T-cell (primary cell): ENCODE results near the gene GLCCI1. TPM values are rescaled to one million over a fixed set of nuclear protein-coding genes. Genes with fewer than 3 reads are reported as not detected.
A peak's percentile ranks its signal among the peaks of the same experiment; 100 is the strongest.

Experiments used
- ATAC-seq, 4 experiments: fragments of 200-7000 bp in 3 of 4; fragments of 150-1000 bp in 1 of 4; cut with Tn5 transposase; replicated peaks in 1 of 4; 1 replicate in 3 of 4; 2 replicates in 1 of 4; pipeline ENCODE4 v1.10.0; 2021; ENCODE audit warnings: moderate library complexity in 3 of 4, mild to moderate bottlenecking in 2 of 4, moderate number of reproducible peaks in 1 of 4
- CTCF ChIA-PET, 2 donors: fragments of 300-600 bp; sonication (Branson Sonifier 250); formaldehyde crosslinking; loops; one replicate each; lab custom pipeline; 2022; ENCODE audit warnings: antibody characterized with exemption in 2 of 2; lab: Charles Lee
- POLR2A ChIA-PET, 2 donors: fragments of 300-600 bp; sonication (Branson Sonifier 250); formaldehyde crosslinking; loops; one replicate each; lab custom pipeline; 2022; ENCODE audit warnings: antibody characterized with exemption in 2 of 2; lab: Charles Lee
- DNase-seq, 35 experiments: peaks; one replicate each; pipeline versions ENCODE4 v3.0.0 to v3.0.0-alpha.2; 2013 to 2023
- H3K27ac ChIP-seq: one replicate; pipeline ENCODE4 v1.5.1; 2013; ENCODE audit warnings: low read length
- H3K27me3 ChIP-seq, 2 experiments: replicated peaks in 1 of 2; 1 replicate in 1 of 2; 2 replicates in 1 of 2; pipeline versions ENCODE4 v1.6.1 to v1.7.0; 2013; ENCODE audit warnings: low read length in 1 of 2, mixed read lengths in 1 of 2; ENCODE audit not compliant: control insufficient read depth in 2 of 2, insufficient read depth in 2 of 2; ENCODE audit errors: extremely low read depth in 1 of 2
- H3K36me3 ChIP-seq, 2 donors: 1 replicate in 1 of 2; 2 replicates in 1 of 2; pipeline versions ENCODE4 v1.6.1 to v1.7.0; 2013; ENCODE audit warnings: low read length in 1 of 2; ENCODE audit not compliant: control insufficient read depth in 2 of 2, insufficient read depth in 1 of 2; ENCODE audit errors: extremely low read depth in 1 of 2
- H3K4me1 ChIP-seq, 2 experiments: 1 replicate in 1 of 2; 2 replicates in 1 of 2; pipeline versions ENCODE4 v1.6.1 to v1.7.0; 2013; ENCODE audit warnings: low read length in 2 of 2, mixed read lengths in 1 of 2; ENCODE audit not compliant: insufficient read depth in 2 of 2, control insufficient read depth in 1 of 2; ENCODE audit errors: extremely low read depth in 1 of 2
- H3K4me3 ChIP-seq, 2 donors: 1 replicate in 1 of 2; 2 replicates in 1 of 2; pipeline versions ENCODE4 v1.5.1 to v1.7.0; 2013; ENCODE audit warnings: mild to moderate bottlenecking in 2 of 2, low read length in 1 of 2, moderate library complexity in 1 of 2; ENCODE audit not compliant: control insufficient read depth in 1 of 2; ENCODE audit errors: extremely low read depth in 1 of 2
- H3K9me3 ChIP-seq: 2 replicates; pipeline ENCODE4 v1.7.0; 2013
- H3K27ac Mint-ChIP-seq, 2 donors: one replicate each; pipeline ENCODE4 v1.8.0; 2020 to 2021; ENCODE audit warnings: mild to moderate bottlenecking in 2 of 2, mixed read lengths in 2 of 2
- H3K27me3 Mint-ChIP-seq, 2 donors: one replicate each; pipeline ENCODE4 v1.8.0; 2021 to 2022; ENCODE audit warnings: mixed read lengths in 2 of 2
- H3K36me3 Mint-ChIP-seq: one replicate; pipeline ENCODE4 v1.8.0; 2021; ENCODE audit warnings: mixed read lengths
- H3K4me1 Mint-ChIP-seq, 3 donors: one replicate each; pipeline ENCODE4 v1.8.0; 2020 to 2022; ENCODE audit warnings: mixed read lengths in 3 of 3, mild to moderate bottlenecking in 1 of 3
- H3K4me3 Mint-ChIP-seq, 3 donors: one replicate each; pipeline ENCODE4 v1.8.0; 2020 to 2022; ENCODE audit warnings: mild to moderate bottlenecking in 3 of 3, mixed read lengths in 3 of 3, moderate library complexity in 3 of 3
- H3K9me3 Mint-ChIP-seq, 3 donors: one replicate each; pipeline ENCODE4 v1.8.0; 2020 to 2022; ENCODE audit warnings: mixed read lengths in 3 of 3
- WGBS: methylation state at CpG from one replicate; pipeline ENCODE4 v1.1.5; 2013; ENCODE audit warnings: missing lambda C conversion rate; ENCODE audit not compliant: insufficient coverage; 5-methylcytosine and 5-hydroxymethylcytosine counted together
- total RNA-seq, 35 experiments: library from RNA in 6 of 35; stranded (reverse) in 6 of 35; fragments of 120-200 nt in 1 of 35; gene quantifications; one replicate each; pipeline versions ENCODE4 v1.2.1 to v1.2.4 and lab custom pipeline; 2013 to 2026

Gene GLCCI1
- total RNA-seq, 5 donors from 2014 or later (not counting 1 experiment from before 2014, with no cell fraction given) = 30.6 to 51.5 (median 38.0) TPM

DNA sequence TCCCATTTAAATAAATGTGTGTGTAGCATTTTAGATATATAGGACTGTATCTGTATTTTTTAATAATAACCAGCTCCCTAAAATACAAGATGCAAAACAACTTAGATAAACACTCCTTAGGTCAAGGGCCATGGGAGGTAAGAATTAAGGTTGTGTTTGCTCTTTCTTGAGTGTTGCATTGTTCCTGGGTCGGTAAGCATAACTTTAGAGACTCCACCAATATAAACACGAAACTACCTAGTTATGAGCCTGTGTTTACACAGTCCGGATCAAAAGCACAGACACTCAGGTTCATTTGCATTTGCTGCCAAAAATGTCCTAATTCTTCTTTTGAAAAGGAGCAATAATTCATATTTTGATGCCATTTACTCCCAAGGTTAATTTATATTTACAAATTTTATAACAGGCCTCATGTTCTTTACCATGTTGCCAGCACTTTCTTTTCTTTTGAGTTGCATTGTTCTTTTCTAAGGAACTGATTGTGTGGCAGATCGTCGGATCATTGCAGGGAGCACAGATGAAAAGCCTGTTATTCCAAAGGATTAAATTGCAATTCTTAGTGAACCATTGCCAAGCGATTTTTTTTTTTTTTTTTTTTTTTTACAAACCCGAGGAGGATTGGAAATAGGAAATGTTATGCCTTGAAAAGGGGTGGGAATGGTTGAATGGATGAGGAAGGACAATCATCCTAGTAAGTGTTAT lies 45.8 kb upstream of the GLCCI1 start:
- DNase-seq (no peak), ATAC-seq (no peak)
- H3K27me3 Mint-ChIP-seq = no peaks in the 10 kb centered on the region
- POLR2A ChIA-PET = no interaction called here
- no peak overlapping the region for H3K4me3 Mint-ChIP-seq
- no peak overlapping the region for H3K27ac Mint-ChIP-seq
- Histone ChIP-seq H3K27me3 (no peaks in the 10 kb centered on the region), H3K4me3 (no peak overlapping the region), H3K9me3 (no peaks in the 10 kb centered on the region), H3K27ac (no peak overlapping the region), H3K36me3 (no peaks in the 10 kb centered on the region), H3K4me1 (peaks cover 0 to 10% of the 10 kb centered on the region in 2 experiments)
- H3K4me1 Mint-ChIP-seq = peaks cover 30 to 45% (median 34%) of the 10 kb centered on the region in 3 donors
- CTCF ChIA-PET = interaction anchor here (0.5 to 0.6 kb wide), 2 partner anchors 14 to 30 kb away, joined by 3 read pairs; no protein-coding TSS in a partner anchor
- WGBS = 100% methylated on average over 1 of the region's 7 CpGs
- no peaks in the 10 kb centered on the region for H3K9me3 Mint-ChIP-seq
- H3K36me3 Mint-ChIP-seq = no peaks in the 10 kb centered on the region

DNA sequence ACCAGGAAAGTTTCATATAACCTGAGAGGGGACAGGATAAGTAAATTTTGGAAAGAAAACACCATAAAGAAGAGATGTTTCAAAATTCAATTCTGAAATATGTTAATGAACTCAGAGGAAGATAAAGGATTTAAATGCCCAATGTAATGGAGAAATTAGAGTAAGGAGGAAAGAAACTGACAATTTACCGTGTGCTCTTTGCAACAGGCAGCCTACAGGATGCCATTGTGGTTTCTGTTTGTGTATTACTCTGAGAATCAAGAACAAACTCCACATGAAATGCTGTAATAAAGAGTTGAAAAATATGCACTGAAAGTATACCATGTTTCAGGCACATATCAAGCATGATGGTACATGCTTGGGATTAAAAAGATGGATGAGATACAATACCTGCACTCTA lies 44.8 kb upstream of the GLCCI1 start:
- H3K9me3 ChIP-seq = no peaks in the 10 kb centered on the region
- no peaks in the 10 kb centered on the region for H3K36me3 ChIP-seq
- WGBS = 0% methylated on average over 1 of the region's 1 CpG
- peak in 1 of 35 experiments; percentile 23 for DNase-seq
- POLR2A ChIA-PET = no interaction called here
- Mint-ChIP-seq H3K27ac (peak overlapping the region; percentile 42 to 53), H3K4me3 (peak overlapping the region in 2 of 3 donors; percentile 8 to 9), H3K36me3 (no peaks in the 10 kb centered on the region), H3K9me3 (no peaks in the 10 kb centered on the region), H3K27me3 (no peaks in the 10 kb centered on the region), H3K4me1 (peaks cover 24 to 42% (median 34%) of the 10 kb centered on the region in 3 donors)
- CTCF ChIA-PET = no interaction called here
- peaks cover 0 to 10% of the 10 kb centered on the region in 2 experiments for H3K4me1 ChIP-seq
- H3K27me3 ChIP-seq = no peaks in the 10 kb centered on the region
- no peak overlapping the region for H3K4me3 ChIP-seq
- peak overlapping the region; percentile 11 for H3K27ac ChIP-seq
- peak in 1 of 4 experiments; percentile 62 for ATAC-seq

DNA sequence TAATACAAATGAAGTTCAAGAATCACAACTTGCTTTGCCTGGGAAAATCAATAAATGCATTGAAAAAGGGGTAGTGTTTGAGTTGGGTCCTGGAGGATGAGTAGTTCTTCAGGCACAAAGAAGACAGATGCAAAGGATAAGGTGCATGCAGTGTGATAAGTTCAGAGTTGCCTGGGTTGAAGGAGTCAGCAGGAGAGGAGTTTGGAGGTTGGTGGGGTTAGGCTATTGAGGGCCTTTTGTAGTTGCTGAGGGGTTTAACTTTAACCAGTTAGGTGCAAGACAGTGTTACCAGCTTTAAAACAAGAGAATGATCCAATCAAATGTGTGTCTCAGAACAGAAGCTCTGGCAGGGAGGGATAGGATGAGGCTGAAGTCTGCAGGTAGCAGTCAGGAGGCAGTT lies 44.3 kb upstream of the GLCCI1 start:
- Histone ChIP-seq H3K27me3 (no peaks in the 10 kb centered on the region), H3K36me3 (no peaks in the 10 kb centered on the region), H3K4me3 (no peak overlapping the region), H3K9me3 (no peaks in the 10 kb centered on the region), H3K27ac (no peak overlapping the region), H3K4me1 (peaks cover 0 to 10% of the 10 kb centered on the region in 2 experiments)
- ATAC-seq (peak in 1 of 4 experiments; percentile 44), DNase-seq (no peak)
- H3K9me3 Mint-ChIP-seq = no peaks in the 10 kb centered on the region
- no peaks in the 10 kb centered on the region for H3K36me3 Mint-ChIP-seq
- POLR2A ChIA-PET = no interaction called here
- H3K4me1 Mint-ChIP-seq = peaks cover 24 to 38% (median 34%) of the 10 kb centered on the region in 3 donors
- peak overlapping the region; percentile 42 to 53 for H3K27ac Mint-ChIP-seq
- CTCF ChIA-PET = interaction anchor here (0.7 to 0.8 kb wide), 2 partner anchors 65 to 265 kb away, joined by 3 read pairs; no protein-coding TSS in a partner anchor
- H3K4me3 Mint-ChIP-seq = peak overlapping the region in 1 of 3 donors; percentile 8
- no peaks in the 10 kb centered on the region for H3K27me3 Mint-ChIP-seq

DNA sequence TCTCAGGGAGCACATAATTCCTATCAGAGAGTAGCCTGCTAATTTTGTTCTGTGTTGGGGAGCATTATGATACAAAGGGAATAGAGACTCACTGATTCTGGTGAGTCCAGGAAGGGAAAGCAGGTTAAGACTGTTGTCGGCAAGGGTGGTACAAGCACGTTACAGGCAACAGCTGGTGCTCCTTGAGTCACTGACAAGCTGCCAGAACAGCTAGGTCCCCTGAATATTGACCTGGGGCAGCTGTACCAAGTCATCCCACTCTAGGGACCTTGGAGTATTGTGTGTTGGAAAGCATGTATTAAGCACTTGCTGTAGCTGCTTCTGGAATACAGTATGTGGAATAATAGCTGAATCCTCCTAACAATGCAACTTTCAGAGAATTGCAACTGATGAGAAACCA lies 37.0 kb upstream of the GLCCI1 start:
- no peaks in the 10 kb centered on the region for H3K36me3 ChIP-seq
- Mint-ChIP-seq H3K27ac (no peak overlapping the region), H3K4me3 (no peak overlapping the region), H3K9me3 (no peaks in the 10 kb centered on the region), H3K27me3 (no peaks in the 10 kb centered on the region), H3K4me1 (peaks cover 8 to 15% (median 10%) of the 10 kb centered on the region in 3 donors), H3K36me3 (no peaks in the 10 kb centered on the region)
- no peaks in the 10 kb centered on the region for H3K27me3 ChIP-seq
- no peak overlapping the region for H3K4me3 ChIP-seq
- ChIA-PET POLR2A (interaction anchor here in 1 of 2 donors (0.7 kb wide), 1 partner anchor 23 kb away, joined by 3 read pairs; no protein-coding TSS in a partner anchor), CTCF (no interaction called here)
- peaks cover 0 to 5% of the 10 kb centered on the region in 2 experiments for H3K4me1 ChIP-seq
- WGBS = 94% methylated on average over 2 of the region's 2 CpGs
- ATAC-seq (no peak), DNase-seq (no peak)
- no peaks in the 10 kb centered on the region for H3K9me3 ChIP-seq
- H3K27ac ChIP-seq = no peak overlapping the region

DNA sequence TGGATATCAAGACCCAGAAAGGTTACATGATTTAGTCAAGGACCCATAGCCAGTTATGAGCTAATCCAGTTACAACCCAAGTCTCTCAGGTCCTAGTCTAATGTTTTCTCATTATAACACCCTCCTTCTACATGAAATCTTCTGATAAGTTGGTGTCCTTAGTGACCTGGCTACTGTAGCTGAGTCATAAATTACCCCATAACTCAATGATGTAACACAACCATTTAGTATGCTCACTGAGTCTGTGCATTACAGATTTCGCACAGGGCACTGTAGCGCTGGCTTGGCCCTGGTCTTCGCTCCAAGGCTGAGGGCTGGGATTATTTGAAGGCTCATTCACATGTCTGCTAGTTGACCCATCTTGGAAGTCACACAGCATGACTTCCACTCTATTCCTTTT lies 36.0 kb upstream of the GLCCI1 start:
- ATAC-seq (no peak), DNase-seq (no peak)
- Histone ChIP-seq H3K4me1 (peaks cover 0 to 5% of the 10 kb centered on the region in 2 experiments), H3K27ac (no peak overlapping the region), H3K36me3 (no peaks in the 10 kb centered on the region), H3K4me3 (no peak overlapping the region), H3K9me3 (no peaks in the 10 kb centered on the region), H3K27me3 (no peaks in the 10 kb centered on the region)
- Mint-ChIP-seq H3K4me3 (no peak overlapping the region), H3K36me3 (no peaks in the 10 kb centered on the region), H3K27ac (no peak overlapping the region), H3K4me1 (peaks cover 8 to 15% (median 10%) of the 10 kb centered on the region in 3 donors), H3K9me3 (no peaks in the 10 kb centered on the region), H3K27me3 (no peaks in the 10 kb centered on the region)
- 100% methylated on average over 3 of the region's 3 CpGs for WGBS
- ChIA-PET CTCF (no interaction called here), POLR2A (no interaction called here)

DNA sequence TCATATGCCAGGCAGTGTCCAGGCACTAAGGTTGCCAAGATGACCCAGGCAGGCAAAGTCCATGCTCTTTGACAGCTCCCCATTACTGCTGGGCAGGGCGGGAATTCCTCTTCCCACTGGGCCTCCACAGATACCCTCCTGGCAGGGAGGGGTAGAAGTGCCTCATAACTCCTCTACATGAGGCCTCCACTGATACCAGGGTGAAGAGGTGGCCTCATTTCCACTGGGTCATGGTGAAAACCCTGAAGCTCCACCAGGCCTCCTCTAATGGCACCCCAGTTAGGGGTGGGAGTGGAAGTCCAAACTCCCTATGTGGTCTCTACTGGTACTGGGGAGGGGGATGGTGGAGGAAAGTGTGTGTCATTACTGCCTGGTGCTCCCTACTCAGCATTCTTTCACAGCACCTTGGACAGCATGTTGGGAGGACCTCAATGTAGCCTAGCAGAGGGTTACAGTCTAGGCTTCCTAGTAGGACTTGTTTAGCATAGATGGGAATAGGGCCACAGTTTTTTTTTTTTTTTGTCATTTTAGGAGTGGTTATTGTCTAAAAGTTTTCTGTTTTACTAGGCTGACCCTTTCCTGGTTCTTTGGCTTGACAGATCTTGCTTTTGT lies 34.6 kb upstream of the GLCCI1 start:
- Histone ChIP-seq H3K36me3 (no peaks in the 10 kb centered on the region), H3K4me1 (peaks cover 0 to 5% of the 10 kb centered on the region in 2 experiments), H3K27ac (no peak overlapping the region), H3K9me3 (no peaks in the 10 kb centered on the region), H3K27me3 (no peaks in the 10 kb centered on the region), H3K4me3 (no peak overlapping the region)
- H3K27me3 Mint-ChIP-seq = no peaks in the 10 kb centered on the region
- DNase-seq (no peak), ATAC-seq (no peak)
- no peak overlapping the region for H3K4me3 Mint-ChIP-seq
- H3K36me3 Mint-ChIP-seq = no peaks in the 10 kb centered on the region
- no CpG with 5 or more reads among the region's 1 CpG for WGBS
- no peak overlapping the region for H3K27ac Mint-ChIP-seq
- peaks cover 8 to 15% (median 10%) of the 10 kb centered on the region in 3 donors for H3K4me1 Mint-ChIP-seq
- no peaks in the 10 kb centered on the region for H3K9me3 Mint-ChIP-seq
- CTCF ChIA-PET = no interaction called here
- POLR2A ChIA-PET = no interaction called here
